Activated naive CD8-positive, alpha-beta T cell (primary cell): ENCODE data around the gene OR6B1.

Experiments
- H3K27ac Mint-ChIP-seq: one replicate; pipeline ENCODE4 v1.8.0; 2021; ENCODE audit warnings: mixed read lengths
- H3K27me3 Mint-ChIP-seq: one replicate; pipeline ENCODE4 v1.8.0; 2021; ENCODE audit warnings: mixed read lengths
- H3K36me3 Mint-ChIP-seq: one replicate; pipeline ENCODE4 v1.8.0; 2021; ENCODE audit warnings: mixed read lengths
- H3K4me1 Mint-ChIP-seq: one replicate; pipeline ENCODE4 v1.8.0; 2021; ENCODE audit warnings: low read depth, mixed read lengths
- H3K4me3 Mint-ChIP-seq: one replicate; pipeline ENCODE4 v1.8.0; 2021; ENCODE audit warnings: mild to moderate bottlenecking, mixed read lengths
- H3K9me3 Mint-ChIP-seq: one replicate; pipeline ENCODE4 v1.8.0; 2021; ENCODE audit warnings: low read depth, mixed read lengths

The OR6B1 gene

DNA sequence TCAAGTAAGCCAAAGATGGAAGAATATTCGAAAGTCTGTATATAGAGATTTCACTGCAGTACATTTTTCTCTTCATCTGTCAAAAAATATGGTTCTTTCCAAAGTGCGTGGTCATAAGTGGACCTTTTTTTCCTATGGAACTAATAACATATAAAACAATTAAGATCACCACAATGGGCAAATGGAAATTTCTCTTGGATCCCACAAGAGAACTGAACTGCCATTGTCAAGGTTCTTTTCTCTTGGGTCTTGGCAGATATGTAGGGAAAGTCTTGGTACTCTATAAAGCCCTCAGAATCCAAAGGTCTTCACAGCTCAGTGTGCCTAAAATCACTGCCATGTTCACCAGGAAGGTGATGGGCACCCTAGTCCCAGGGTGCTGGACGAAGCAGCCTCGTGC, at the start of gene OR6B1:
Gene OR6B1 (plus strand): TSS at position 301 of the 400 bp plus-strand sequence. CDS start 3,677 bp downstream, outside the sequence.
- H3K4me1 Mint-ChIP-seq: no peaks in the 10 kb centered on the region
- no peaks in the 10 kb centered on the region for H3K36me3 Mint-ChIP-seq
- H3K9me3 Mint-ChIP-seq: no peaks in the 10 kb centered on the region
- H3K4me3 Mint-ChIP-seq: no peak within 1 kb of the TSS
- no peaks in the 10 kb centered on the region for H3K27me3 Mint-ChIP-seq
- H3K27ac Mint-ChIP-seq: no peak within 1 kb of the TSS

DNA sequence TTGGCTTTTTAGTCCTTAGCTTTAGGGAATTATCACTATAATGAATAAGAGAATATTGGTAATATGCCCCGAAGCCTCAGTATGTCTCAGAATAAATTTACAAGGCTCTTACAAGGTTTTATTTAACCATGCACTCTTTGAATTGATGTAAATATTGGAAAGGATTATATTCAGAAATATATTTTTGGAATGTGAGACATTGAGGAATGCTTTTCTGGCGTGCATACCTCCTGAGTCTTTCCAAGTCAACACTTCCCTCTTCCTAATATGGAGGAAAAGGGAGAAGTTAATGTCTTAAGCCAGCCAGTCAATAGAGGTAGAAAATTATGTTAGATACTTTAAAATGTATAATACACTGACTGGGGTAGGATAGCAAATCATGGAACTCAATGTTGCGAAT, 46.7 kb upstream of the OR6B1 start:
- Mint-ChIP-seq H3K27ac (no peak overlapping the region), H3K36me3 (no peaks in the 10 kb centered on the region), H3K4me1 (no peaks in the 10 kb centered on the region), H3K27me3 (peaks cover 16% of the 10 kb centered on the region), H3K9me3 (no peaks in the 10 kb centered on the region), H3K4me3 (no peak overlapping the region)

DNA sequence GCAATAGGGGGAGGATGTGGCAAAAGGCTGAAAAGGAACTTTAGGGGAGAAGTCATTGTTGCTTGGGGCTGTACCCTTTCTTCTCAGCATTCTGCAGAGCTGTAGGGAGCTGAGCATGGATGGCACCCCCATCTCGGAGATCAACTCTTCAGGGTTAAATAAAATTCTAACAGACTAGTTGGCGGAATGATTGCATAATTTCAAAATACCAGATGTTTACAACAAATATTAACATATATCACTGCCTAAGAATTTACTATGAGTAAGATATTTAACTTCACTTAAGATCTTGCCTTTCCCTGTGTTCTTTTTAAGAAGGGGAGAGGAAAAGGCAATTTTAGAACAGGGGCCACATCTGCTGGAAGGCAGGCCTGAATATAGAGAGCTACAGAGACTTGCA, 46.0 kb upstream of the OR6B1 start:
- no peaks in the 10 kb centered on the region for H3K36me3 Mint-ChIP-seq
- H3K27ac Mint-ChIP-seq: no peak overlapping the region
- H3K4me1 Mint-ChIP-seq: no peaks in the 10 kb centered on the region
- H3K27me3 Mint-ChIP-seq: peaks cover 9% of the 10 kb centered on the region
- H3K4me3 Mint-ChIP-seq: no peak overlapping the region
- no peaks in the 10 kb centered on the region for H3K9me3 Mint-ChIP-seq

DNA sequence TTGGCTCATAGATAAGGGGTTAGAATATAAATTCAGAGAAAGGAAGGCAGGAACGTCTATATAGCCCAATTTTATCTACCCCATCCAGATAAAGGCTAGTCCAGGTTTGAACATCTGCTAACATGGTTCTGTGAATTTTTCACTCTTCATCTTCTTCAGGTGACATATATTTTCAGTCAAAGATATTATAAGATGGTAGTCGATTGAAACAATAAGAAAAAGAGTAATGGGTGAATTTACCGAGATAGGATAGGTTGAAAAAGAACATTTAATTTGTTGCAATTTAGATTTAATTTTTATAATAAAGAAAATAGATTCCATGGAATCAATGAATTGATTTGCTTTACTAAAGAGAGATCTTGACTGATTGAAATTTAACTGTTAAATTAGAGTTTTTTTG, 45.6 kb upstream of the OR6B1 start, which contains the start of gene OR2F1:
Gene OR2F1 (plus strand): TSS at position 301 of the 400 bp plus-strand sequence. CDS start 5,127 bp downstream, outside the sequence.
- H3K9me3 Mint-ChIP-seq: no peaks in the 10 kb centered on the region
- no peak within 1 kb of the TSS for H3K27ac Mint-ChIP-seq
- no peaks in the 10 kb centered on the region for H3K4me1 Mint-ChIP-seq
- no peaks in the 10 kb centered on the region for H3K36me3 Mint-ChIP-seq
- H3K4me3 Mint-ChIP-seq: no peak within 1 kb of the TSS
- peaks cover 6% of the 10 kb centered on the region for H3K27me3 Mint-ChIP-seq

DNA sequence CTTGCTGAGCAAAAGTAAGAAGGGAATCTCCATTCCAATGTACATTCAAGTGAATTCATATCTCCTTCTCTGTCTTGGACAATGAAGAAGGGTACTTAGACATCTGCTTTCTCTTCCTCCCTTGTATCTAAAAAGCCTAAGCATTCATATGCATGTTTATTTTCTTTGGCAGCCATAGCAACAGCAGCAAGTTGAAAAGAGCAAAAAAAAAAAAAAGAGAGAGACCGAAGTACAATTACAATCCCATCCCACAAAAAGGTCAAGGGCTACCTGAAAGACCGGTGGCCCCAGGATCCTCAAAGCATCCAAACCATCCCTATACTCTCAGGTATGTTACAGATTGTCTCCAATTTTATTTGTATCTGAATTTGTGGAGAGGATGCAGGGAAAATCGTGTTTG, 41.3 kb upstream of the OR6B1 start:
- Mint-ChIP-seq H3K4me3 (no peak overlapping the region), H3K27me3 (peaks cover 6% of the 10 kb centered on the region), H3K27ac (no peak overlapping the region), H3K9me3 (no peaks in the 10 kb centered on the region), H3K36me3 (no peaks in the 10 kb centered on the region), H3K4me1 (no peaks in the 10 kb centered on the region)

DNA sequence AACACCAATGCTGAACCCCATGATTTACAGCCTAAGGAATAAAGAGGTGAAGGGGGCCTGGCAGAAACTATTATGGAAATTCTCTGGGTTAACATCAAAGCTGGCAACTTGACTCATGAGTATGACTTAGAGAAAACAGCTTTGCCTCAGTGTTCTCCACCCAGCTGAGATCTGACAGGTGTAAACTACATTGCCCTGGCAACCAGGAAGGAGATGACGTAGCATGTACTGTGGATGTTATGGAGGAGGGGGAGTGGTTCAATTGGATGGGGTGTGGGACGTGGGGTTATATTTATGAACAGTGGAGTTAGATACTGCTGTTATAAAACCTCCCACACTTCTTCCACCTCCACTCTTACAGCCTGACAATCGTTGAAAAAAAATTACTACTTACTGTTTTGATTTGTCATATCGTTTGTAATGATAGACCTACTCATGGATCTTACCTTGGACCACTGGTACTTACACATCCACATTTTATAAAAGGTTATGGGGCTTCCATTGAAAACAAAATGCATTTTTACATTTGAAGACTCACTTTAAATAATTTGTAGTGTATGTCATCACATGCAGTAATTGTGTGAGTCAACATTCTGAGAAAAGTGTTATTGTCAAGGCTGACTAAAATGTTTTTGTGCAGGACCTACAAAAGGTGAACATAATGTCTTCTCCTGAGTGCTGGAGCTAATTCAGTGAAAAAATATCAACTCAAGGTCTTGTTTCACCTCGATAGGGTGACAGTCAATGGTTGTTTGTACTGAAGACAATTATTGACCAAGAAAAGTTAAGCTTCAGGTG, 39.1 kb upstream of the OR6B1 start:
- no peaks in the 10 kb centered on the region for H3K36me3 Mint-ChIP-seq
- no peaks in the 10 kb centered on the region for H3K9me3 Mint-ChIP-seq
- no peak overlapping the region for H3K27ac Mint-ChIP-seq
- H3K4me3 Mint-ChIP-seq: no peak overlapping the region
- peaks cover 5% of the 10 kb centered on the region for H3K27me3 Mint-ChIP-seq
- H3K4me1 Mint-ChIP-seq: no peaks in the 10 kb centered on the region

DNA sequence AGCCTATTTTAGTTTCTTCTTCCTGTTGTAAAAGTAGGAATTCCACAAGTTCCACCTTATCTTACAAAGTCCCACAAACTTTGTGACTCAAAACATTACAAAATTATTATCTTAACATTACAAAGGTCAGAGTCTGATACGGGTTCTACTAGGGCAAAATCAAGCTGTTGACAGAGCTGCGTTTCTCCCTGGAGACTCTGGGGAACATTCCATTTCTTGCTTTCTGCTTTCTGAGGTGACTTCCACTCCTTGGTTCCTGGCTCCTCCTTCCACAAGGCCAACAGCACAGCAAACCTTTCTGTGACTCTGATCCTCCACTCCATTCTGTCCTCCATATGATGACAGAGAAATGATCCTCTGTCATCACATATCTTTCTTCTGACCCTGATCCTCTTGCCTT, 34.8 kb upstream of the OR6B1 start:
- H3K4me3 Mint-ChIP-seq: no peak overlapping the region
- no peak overlapping the region for H3K27ac Mint-ChIP-seq
- peaks cover 6% of the 10 kb centered on the region for H3K27me3 Mint-ChIP-seq
- no peaks in the 10 kb centered on the region for H3K4me1 Mint-ChIP-seq
- no peaks in the 10 kb centered on the region for H3K9me3 Mint-ChIP-seq
- no peaks in the 10 kb centered on the region for H3K36me3 Mint-ChIP-seq

DNA sequence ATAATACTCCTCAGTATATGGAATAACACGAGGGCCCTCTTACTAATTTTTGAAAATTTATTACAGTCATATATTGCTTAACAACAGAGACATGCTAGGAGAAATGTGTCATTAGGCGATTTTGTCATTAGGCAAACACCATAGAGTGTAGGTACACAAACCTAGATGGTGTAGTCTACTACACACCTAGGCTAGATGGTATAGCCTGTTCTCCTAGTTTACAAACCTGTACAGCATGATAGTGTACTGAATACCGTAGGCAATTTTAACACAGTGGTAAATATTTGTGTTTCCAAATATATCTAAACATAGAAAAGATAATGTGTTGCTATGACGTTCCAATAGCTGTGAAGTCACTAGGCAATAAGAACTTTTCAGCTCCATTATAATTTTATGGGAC, 32.7 kb upstream of the OR6B1 start:
- no peak overlapping the region for H3K27ac Mint-ChIP-seq
- no peaks in the 10 kb centered on the region for H3K9me3 Mint-ChIP-seq
- no peak overlapping the region for H3K4me3 Mint-ChIP-seq
- H3K27me3 Mint-ChIP-seq: peaks cover 6% of the 10 kb centered on the region
- no peaks in the 10 kb centered on the region for H3K4me1 Mint-ChIP-seq
- no peaks in the 10 kb centered on the region for H3K36me3 Mint-ChIP-seq

DNA sequence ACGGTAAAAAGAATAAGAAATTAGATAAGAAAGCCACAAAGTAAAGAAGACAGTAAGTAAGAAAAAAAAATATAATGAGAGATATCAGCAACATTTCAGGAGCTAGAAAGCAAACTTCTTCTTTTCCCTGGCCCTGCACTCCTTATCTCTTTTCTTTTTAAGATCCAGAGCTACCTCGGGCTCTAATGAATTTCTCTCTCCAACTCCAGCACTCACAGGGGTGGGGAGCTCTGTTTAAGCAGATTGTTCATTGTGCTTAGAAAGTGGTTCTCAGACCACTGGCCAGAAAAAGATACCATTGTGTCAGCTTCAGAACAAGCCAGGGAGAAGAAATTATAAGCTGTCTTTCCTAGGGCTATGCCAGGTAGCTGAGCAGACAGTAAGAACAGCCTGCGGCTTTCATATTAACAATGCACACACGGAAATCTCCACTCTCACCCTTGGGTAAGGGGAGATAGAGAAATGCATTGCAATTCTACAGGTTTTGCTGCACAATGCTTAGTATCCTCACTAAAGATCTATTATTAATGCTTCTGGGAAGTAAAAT, 26.2 kb upstream of the OR6B1 start:
- H3K4me3 Mint-ChIP-seq: no peak overlapping the region
- H3K27me3 Mint-ChIP-seq: no peaks in the 10 kb centered on the region
- no peaks in the 10 kb centered on the region for H3K36me3 Mint-ChIP-seq
- no peak overlapping the region for H3K27ac Mint-ChIP-seq
- no peaks in the 10 kb centered on the region for H3K9me3 Mint-ChIP-seq
- no peaks in the 10 kb centered on the region for H3K4me1 Mint-ChIP-seq

DNA sequence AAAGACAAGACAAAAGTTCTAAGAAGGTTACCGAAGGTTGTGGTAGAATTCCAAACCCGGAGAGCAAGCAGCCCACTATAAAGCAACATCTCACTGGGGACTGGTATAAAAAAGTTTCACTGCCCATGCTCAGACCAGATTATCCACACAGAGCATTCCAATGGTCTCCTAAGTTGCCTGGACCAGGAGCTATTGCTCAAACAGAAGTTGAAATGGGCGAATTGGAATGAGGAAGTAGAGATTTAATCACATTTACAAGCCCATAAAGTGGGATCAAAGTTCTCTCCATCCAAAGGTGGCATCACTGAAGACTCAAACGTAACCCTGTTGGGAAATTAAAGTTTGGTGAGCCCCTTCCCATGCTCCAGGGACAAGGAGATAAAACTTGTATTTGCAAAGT, 25.7 kb upstream of the OR6B1 start:
- Mint-ChIP-seq H3K36me3 (no peaks in the 10 kb centered on the region), H3K27ac (no peak overlapping the region), H3K9me3 (no peaks in the 10 kb centered on the region), H3K4me1 (no peaks in the 10 kb centered on the region), H3K4me3 (no peak overlapping the region), H3K27me3 (no peaks in the 10 kb centered on the region)

DNA sequence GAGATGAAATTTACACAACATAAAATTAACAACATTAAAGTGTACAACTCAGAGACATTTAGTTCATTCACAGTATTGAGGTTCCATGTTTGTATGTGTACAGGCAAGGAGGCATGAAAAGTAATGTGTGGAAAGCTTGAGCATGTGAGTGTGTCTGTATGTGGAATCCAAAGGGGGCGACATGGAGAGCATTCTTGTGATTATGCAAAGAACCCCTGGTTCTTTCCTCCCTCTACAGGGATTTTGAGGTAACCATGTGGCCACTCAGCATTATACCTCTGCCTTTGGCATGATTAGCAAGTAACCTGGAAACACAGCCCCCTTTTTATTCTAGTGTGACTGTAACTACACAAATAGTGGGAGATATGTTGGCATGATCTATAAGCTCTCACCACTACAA, 24.5 kb upstream of the OR6B1 start:
- Mint-ChIP-seq H3K27me3 (no peaks in the 10 kb centered on the region), H3K4me3 (no peak overlapping the region)

DNA sequence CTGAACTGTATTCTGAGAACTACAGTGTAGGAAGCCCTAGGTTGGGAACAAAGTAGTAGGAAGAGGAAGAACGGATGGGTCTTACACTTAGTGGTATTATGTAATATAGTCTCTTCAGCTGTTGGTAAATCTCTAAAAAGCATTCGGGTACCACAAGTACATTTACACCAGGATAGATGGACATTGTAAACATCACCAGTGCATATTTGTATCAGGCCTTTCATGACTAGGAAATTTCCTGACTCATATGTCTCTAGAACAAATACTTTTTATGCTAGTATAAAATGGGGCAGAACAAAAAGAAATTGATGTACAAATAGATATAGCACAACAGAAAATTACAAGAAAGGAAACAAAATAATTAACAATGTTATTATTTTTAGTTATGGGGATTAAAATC, 21.5 kb upstream of the OR6B1 start:
- Mint-ChIP-seq H3K4me3 (no peak overlapping the region), H3K9me3 (no peaks in the 10 kb centered on the region), H3K27ac (no peak overlapping the region), H3K27me3 (no peaks in the 10 kb centered on the region), H3K36me3 (no peaks in the 10 kb centered on the region), H3K4me1 (no peaks in the 10 kb centered on the region)

More for the DNA sequence above, 24.5 kb upstream of the OR6B1 start:
- no peaks in the 10 kb centered on the region for H3K9me3 Mint-ChIP-seq
- H3K27ac Mint-ChIP-seq: no peak overlapping the region
- H3K4me1 Mint-ChIP-seq: no peaks in the 10 kb centered on the region
- no peaks in the 10 kb centered on the region for H3K36me3 Mint-ChIP-seq

DNA sequence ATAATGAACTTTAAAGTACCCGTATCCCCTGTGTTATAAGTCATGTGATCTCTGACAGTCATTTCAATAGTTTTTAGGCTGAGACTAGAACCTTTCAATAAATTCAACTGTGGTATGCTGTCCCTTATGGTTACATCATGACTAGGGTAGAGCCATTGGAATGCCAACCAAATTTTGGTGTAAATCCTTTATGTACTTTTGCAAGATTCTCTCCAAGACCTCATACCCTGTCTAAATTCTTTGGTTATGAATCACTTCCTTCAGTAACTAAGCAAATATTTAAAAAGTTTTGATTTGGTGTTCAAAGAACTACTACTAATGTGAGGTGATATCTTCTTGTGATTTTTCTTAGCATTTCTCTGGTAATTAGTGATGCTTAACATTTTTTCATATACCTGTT, 20.8 kb upstream of the OR6B1 start:
- H3K4me1 Mint-ChIP-seq: no peaks in the 10 kb centered on the region
- no peaks in the 10 kb centered on the region for H3K36me3 Mint-ChIP-seq
- no peak overlapping the region for H3K27ac Mint-ChIP-seq
- H3K9me3 Mint-ChIP-seq: no peaks in the 10 kb centered on the region
- no peak overlapping the region for H3K4me3 Mint-ChIP-seq
- no peaks in the 10 kb centered on the region for H3K27me3 Mint-ChIP-seq

DNA sequence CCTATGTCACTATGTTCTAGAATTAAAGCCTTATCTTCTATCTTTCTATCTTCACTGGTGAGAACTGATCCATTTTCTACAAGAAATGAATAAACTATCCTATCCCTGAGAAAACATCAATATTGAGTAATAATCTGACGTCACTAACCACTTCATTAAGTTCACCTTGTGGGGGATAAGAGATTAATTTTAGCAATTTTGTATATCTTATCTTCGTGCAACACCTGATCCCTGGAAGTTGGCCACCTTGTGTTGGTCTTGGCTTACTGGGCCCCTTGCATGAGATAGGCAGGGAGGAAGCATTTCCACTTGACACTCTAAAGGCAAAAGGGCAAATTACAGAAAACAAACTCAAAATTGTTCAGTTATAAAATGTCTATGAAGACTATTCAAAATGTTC, 20.1 kb upstream of the OR6B1 start:
- no peaks in the 10 kb centered on the region for H3K9me3 Mint-ChIP-seq
- H3K27me3 Mint-ChIP-seq: no peaks in the 10 kb centered on the region
- H3K27ac Mint-ChIP-seq: no peak overlapping the region
- H3K36me3 Mint-ChIP-seq: no peaks in the 10 kb centered on the region
- H3K4me3 Mint-ChIP-seq: no peak overlapping the region
- no peaks in the 10 kb centered on the region for H3K4me1 Mint-ChIP-seq

DNA sequence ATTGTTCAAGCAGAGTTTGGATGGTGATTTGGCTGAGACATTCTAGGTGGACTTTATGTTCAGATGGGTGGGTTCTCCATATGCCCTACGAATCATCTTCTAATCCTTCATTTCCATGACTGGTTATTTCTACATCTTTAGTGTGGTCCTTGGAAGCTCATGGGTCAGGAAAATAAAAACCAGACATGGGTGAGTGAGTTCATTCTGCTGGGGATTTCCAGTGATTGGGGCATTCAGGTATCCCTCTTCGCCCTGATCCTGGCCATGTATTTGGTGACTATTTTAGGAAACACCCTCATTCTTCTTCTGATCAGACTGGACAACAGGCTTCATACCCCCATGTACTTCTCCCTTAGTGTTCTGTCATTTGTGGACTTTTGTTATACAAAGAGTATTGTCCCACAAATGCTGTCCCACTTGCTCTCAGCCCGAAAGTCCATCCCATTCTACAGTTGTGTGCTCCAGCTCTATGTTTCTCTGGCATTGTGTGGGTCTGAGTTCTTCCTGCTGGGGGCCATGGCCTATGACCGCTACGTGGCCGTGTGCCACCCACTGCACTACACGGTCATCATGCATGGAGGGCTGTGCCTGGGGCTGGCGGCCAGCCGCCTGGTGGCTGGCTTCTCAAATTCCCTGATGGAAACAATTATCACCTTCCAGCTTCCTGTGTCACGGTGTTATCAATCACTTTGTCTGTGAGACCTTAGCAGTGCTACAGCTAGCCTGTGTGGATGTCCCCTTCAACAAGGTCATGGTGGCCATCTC, 19.2 kb upstream of the OR6B1 start:
- H3K27me3 Mint-ChIP-seq: no peaks in the 10 kb centered on the region
- no peaks in the 10 kb centered on the region for H3K9me3 Mint-ChIP-seq
- no peak overlapping the region for H3K4me3 Mint-ChIP-seq
- no peak overlapping the region for H3K27ac Mint-ChIP-seq
- H3K36me3 Mint-ChIP-seq: no peaks in the 10 kb centered on the region
- no peaks in the 10 kb centered on the region for H3K4me1 Mint-ChIP-seq
